Right cardiac atrium (tissue), 5 donors: Measurements from ENCODE around the gene RNASE8. TPM values are rescaled to one million over a fixed set of nuclear protein-coding genes. Genes with fewer than 3 reads are reported as not detected.

ENCODE experiments used
- ATAC-seq, 2 donors: fragments of 200-7000 bp; cut with Tn5 transposase; one replicate each; pipeline versions ENCODE4 v1.8.0 to v1.9.1; 2020; ENCODE audit warnings: moderate library complexity in 2 of 2, mild to moderate bottlenecking in 1 of 2
- DNase-seq, 3 donors: peaks; one replicate each; pipeline ENCODE4 v3.0.0-alpha.2; 2020
- H3K27ac ChIP-seq: one replicate; pipeline ENCODE4 v1.5.1; 2013; ENCODE audit warnings: mild to moderate bottlenecking, low read length, control low read depth, moderate library complexity
- H3K27me3 ChIP-seq: one replicate; pipeline ENCODE4 v1.6.1; 2013; ENCODE audit not compliant: control insufficient read depth, insufficient read depth
- H3K4me1 ChIP-seq: one replicate; pipeline ENCODE4 v1.6.1; 2013; ENCODE audit warnings: low read length; ENCODE audit not compliant: control insufficient read depth, insufficient read depth
- H3K4me3 ChIP-seq: one replicate; pipeline ENCODE4 v1.5.1; 2013; ENCODE audit warnings: low read length, control low read depth
- H3K9me3 ChIP-seq: one replicate; pipeline ENCODE4 v1.6.1; 2013; ENCODE audit warnings: low read length; ENCODE audit not compliant: control insufficient read depth
- WGBS: extraction: QIAGEN DNeasy Blood & Tissue Kit; methylation state at CpG from one replicate; pipeline ENCODE4 v1.1.7; 2013; 5-methylcytosine and 5-hydroxymethylcytosine counted together
- intact Hi-C, 4 donors: fragments of 100-400 bp; cut with DNase I; formaldehyde crosslinking; loops; one replicate each; pipeline versions ENCODE4 v1.11.0 to v1.14.0; 2022 to 2023
- polyA plus RNA-seq: library from polyadenylated mRNA; stranded (reverse); fragments of 200-250 nt; gene quantifications from one replicate; pipeline ENCODE4 v1.2.3, GENCODE V29; 2013
- total RNA-seq, 4 donors: library from RNA; stranded (reverse); fragmentation: NEBNext Ultra II Directional; extraction: Animal tissue kit (Norgen Biotek cat#: 25700); gene quantifications; one replicate each; pipeline ENCODE4 v1.2.1, GENCODE V29; 2021
- donor health status: healthy with polysubstance abuse.
- donor health status: DM: no; HTN: yes; CAD: no.
- donor health status: DM: no; HTN: no; CAD: no.
- donor health status: DM: no; HTN: yes; CAD: no; lungs with severe emphysema.
- donor health status: DM: yes; HTN: yes; CAD: no.

RNASE8 gene
- total and polyA plus RNA-seq, 5 donors, result not detected

DNA sequence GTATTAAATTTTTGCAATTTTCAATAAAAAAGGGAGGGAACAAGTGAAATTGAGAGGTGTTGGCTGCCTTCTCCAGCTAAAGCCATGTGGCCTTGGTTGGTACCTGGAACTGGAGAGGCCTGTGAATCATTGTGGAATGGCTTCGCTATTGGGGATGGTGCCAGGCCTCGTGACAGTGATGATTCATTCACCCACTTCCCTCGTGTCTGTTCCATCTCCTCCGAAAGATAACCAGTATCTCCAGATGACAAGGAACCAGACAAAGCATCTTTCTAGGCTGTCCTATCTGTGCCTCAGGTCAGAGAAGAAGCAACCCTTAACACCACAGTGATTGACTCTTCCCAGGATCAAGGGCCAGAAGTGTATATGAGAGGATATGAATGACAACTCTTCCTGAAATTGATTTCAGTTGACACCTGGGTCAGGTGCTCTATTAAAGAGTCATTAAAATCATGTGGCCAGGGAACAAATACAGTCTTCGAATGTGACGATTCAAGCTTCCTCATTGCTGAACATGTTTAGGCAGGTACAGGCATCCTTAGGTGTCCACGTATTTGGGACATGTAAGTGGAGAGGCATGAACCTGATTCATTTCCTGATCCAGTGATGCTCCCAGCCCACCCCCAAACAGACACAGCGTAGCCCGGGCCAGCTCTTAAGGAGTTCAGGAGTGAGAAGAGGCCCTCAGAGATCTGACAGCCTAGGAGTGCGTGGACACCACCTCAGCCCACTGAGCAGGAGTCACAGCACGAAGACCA lies 15.8 kb upstream of the RNASE8 start, which contains the start of gene RNASE7:
TSS of gene RNASE7 (plus strand) at position 687 of the 758 bp plus-strand sequence. CDS start 631 bp downstream, outside the sequence.
- intact Hi-C loops, result loop anchor here in 3 of 4 donors (2.0 to 10.0 kb wide), 3 partner anchors 27 to 185 kb away; no protein-coding TSS in a partner anchor
- Histone ChIP-seq H3K9me3 (no peaks in the 10 kb centered on the region), H3K27ac (no peak within 1 kb of the TSS), H3K4me3 (no peak within 1 kb of the TSS), H3K4me1 (peaks cover 22% of the 10 kb centered on the region), H3K27me3 (no peaks in the 10 kb centered on the region)
- DNase-seq (no peak), ATAC-seq (no peak)
- 74% methylated on average over 11 of the region's 11 CpGs for WGBS

- H3K9me3 ChIP-seq, result no peaks in the 10 kb centered on the region
- DNase-seq (no peak), ATAC-seq (no peak)
- 51% methylated on average over 8 of the region's 8 CpGs for WGBS
- no peaks in the 10 kb centered on the region for H3K27me3 ChIP-seq
- intact Hi-C loops, result loop anchor here in 2 of 4 donors (5.0 to 10.0 kb wide), 2 partner anchors 68 to 186 kb away; no protein-coding TSS in a partner anchor
- no peak overlapping the region for H3K4me3 ChIP-seq
- H3K27ac ChIP-seq, result no peak overlapping the region
- H3K4me1 ChIP-seq, result peaks cover 24% of the 10 kb centered on the region
These were observed 14.7 kb upstream of the RNASE8 start for GRCh38 chr14:21042918-21043317.

- H3K27me3 ChIP-seq, result no peaks in the 10 kb centered on the region
- no peak overlapping the region for H3K4me3 ChIP-seq
- intact Hi-C loops, result loop anchor here in 2 of 4 donors (5.0 to 10.0 kb wide), 2 partner anchors 69 to 186 kb away; no protein-coding TSS in a partner anchor
- no peak overlapping the region for H3K27ac ChIP-seq
- H3K4me1 ChIP-seq, result peaks cover 23% of the 10 kb centered on the region
- no peak for DNase-seq
- ATAC-seq, result no peak
- 37% methylated on average over 2 of the region's 2 CpGs for WGBS
- no peaks in the 10 kb centered on the region for H3K9me3 ChIP-seq
These were observed 14.1 kb upstream of the RNASE8 start for GRCh38 chr14:21043387-21043973.

DNA sequence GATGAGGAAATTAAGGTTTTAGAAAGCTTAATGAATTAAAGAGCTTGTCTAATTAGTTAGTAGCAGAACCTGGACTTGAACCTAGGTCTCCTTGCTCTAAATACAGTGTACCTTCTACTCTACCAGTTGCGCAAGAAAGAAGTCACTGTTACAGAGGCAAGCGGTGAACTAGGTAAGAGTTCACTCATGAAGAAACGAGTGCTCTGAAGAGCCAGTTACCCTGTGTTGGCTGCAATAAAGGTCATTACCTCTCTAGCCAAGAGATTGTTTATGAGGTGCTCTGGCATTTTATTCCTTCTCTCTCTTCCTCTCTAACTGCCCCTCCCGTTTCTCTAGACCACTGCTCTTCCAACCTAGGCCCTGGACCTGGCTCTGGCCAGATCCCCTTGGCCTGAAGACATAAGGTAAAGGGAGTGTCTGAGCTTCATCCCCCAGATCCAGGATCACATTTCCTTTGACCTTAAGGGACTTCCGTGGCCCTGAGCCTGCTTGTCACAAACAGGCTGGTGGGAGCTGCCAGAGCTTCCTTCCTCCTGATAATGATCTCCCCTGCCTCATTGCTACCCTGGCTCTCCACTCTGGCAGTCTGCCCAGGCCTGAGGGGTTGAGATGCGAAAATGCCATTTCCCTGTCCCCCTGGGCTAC lies 13.5 kb upstream of the RNASE8 start:
- 45% methylated on average over 6 of the region's 6 CpGs for WGBS
- Histone ChIP-seq H3K9me3 (no peaks in the 10 kb centered on the region), H3K27ac (no peak overlapping the region), H3K27me3 (no peaks in the 10 kb centered on the region), H3K4me1 (peaks cover 21% of the 10 kb centered on the region), H3K4me3 (no peak overlapping the region)
- intact Hi-C loops, result loop anchor here in 2 of 4 donors (5.0 to 10.0 kb wide), 2 partner anchors 69 to 187 kb away; no protein-coding TSS in a partner anchor
- DNase-seq (peak in 2 of 3 donors; percentile 75 to 77), ATAC-seq (no peak)

DNA sequence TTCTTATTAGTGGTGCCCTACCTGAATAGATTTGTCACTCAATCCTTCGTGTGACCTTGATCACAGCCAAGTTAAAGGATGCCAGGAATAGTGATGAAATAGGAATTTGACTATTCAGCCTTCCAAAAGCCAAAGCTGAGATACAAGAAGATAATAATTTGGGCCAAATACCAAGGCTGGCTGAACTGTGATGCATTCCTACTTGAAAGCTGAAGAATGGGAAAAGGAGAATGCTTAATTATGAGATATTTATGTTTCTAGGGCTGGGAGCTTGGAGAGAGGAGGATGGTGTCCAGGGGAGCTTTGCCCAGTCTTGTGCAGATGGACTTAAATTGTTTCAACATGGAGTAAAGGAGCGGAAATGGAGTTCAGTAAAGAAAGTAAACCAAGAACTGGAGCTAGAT lies 10.2 kb upstream of the RNASE8 start:
- no peak for DNase-seq
- H3K9me3 ChIP-seq, result no peaks in the 10 kb centered on the region
- intact Hi-C loops, result loop anchor here in 1 of 4 donors (10.0 kb wide), 1 partner anchor 73 kb away; no protein-coding TSS in a partner anchor
- WGBS, result 62% methylated on average over 2 of the region's 2 CpGs
- H3K27me3 ChIP-seq, result no peaks in the 10 kb centered on the region
- H3K4me1 ChIP-seq, result peaks cover 16% of the 10 kb centered on the region
- H3K4me3 ChIP-seq, result no peak overlapping the region
- no peak for ATAC-seq
- H3K27ac ChIP-seq, result no peak overlapping the region

GRCh38 chr14:21048638-21049037 lies 9.0 kb upstream of the RNASE8 start:
- 43% methylated on average over 2 of the region's 2 CpGs for WGBS
- no peaks in the 10 kb centered on the region for H3K9me3 ChIP-seq
- intact Hi-C loops, result loop anchor here in 1 of 4 donors (10.0 kb wide), 1 partner anchor 74 kb away; no protein-coding TSS in a partner anchor
- ATAC-seq, result peak; percentile 18 to 41
- peaks cover 4% of the 10 kb centered on the region for H3K4me1 ChIP-seq
- no peak overlapping the region for H3K4me3 ChIP-seq
- no peaks in the 10 kb centered on the region for H3K27me3 ChIP-seq
- H3K27ac ChIP-seq, result no peak overlapping the region
- DNase-seq, result no peak

- H3K27ac ChIP-seq, result no peak overlapping the region
- no peak for DNase-seq
- H3K4me1 ChIP-seq, result peaks cover 4% of the 10 kb centered on the region
- no peak for ATAC-seq
- intact Hi-C loops, result loop anchor here in 1 of 4 donors (10.0 kb wide), 1 partner anchor 74 kb away; no protein-coding TSS in a partner anchor
- H3K27me3 ChIP-seq, result no peaks in the 10 kb centered on the region
- 80% methylated on average over 3 of the region's 3 CpGs for WGBS
- no peak overlapping the region for H3K4me3 ChIP-seq
- no peaks in the 10 kb centered on the region for H3K9me3 ChIP-seq
These were observed 8.3 kb upstream of the RNASE8 start for GRCh38 chr14:21049271-21049673.

GRCh38 chr14:21050597-21050996 lies 7.0 kb upstream of the RNASE8 start:
- no peak overlapping the region for H3K27ac ChIP-seq
- no peak for DNase-seq
- WGBS, result 78% methylated on average over 3 of the region's 3 CpGs

DNA sequence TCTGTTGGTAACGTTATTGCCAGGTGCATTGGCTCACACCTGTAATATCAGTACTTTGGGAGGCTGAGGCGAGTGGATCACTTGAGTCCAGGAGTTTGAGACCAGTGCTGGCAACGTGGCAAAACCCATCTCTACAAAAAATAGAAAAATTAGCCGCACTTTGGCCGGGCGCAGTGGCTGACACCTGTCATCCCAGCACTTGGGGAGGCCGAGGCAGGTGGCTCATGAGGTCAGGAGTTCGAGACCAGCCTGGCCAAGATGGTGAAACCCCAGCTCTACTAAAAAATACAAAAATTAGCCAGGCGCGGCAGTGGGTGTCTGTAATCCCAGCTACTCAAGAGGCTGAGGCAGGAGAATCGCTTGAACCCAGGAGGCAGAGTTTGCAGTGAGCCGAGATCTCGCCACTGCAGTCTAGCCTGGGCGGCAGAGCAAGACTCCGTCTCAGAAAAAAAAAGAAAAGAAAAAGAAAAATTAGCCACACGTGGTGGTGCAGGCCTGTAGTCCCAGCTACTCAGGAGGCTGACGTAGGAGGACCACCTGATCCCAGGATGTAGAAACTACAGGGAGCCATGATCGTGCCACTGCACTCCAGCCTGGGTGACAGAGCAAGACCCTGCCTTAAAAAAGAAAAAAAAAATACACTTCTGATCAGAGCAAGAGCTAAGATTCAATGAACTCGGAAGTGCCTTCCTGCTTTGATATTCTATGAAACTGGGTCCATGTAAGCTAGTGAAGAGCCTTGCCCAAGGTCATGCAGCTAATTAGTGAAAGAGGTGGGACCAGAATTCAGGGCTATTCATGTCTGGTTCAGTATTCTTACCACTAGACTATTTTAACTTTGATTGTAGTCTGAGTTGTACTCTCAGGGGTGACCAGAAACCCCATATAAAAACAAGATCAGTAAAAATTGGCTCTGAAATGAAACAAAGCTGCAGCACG lies 4.2 kb upstream of the RNASE8 start:
- DNase-seq, result no peak
- Histone ChIP-seq H3K4me1 (no peaks in the 10 kb centered on the region), H3K9me3 (no peaks in the 10 kb centered on the region), H3K4me3 (no peak overlapping the region), H3K27me3 (no peaks in the 10 kb centered on the region), H3K27ac (no peak overlapping the region)
- 90% methylated on average over 20 of the region's 20 CpGs for WGBS
- ATAC-seq, result no peak
- intact Hi-C loops, result no loop called here

More at GRCh38 chr14:21050597-21050996, 7.0 kb upstream of the RNASE8 start:
- Histone ChIP-seq H3K4me1 (peaks cover 4% of the 10 kb centered on the region), H3K27me3 (no peaks in the 10 kb centered on the region), H3K9me3 (no peaks in the 10 kb centered on the region), H3K4me3 (no peak overlapping the region)
- no peak for ATAC-seq
- intact Hi-C loops, result no loop called here

DNA sequence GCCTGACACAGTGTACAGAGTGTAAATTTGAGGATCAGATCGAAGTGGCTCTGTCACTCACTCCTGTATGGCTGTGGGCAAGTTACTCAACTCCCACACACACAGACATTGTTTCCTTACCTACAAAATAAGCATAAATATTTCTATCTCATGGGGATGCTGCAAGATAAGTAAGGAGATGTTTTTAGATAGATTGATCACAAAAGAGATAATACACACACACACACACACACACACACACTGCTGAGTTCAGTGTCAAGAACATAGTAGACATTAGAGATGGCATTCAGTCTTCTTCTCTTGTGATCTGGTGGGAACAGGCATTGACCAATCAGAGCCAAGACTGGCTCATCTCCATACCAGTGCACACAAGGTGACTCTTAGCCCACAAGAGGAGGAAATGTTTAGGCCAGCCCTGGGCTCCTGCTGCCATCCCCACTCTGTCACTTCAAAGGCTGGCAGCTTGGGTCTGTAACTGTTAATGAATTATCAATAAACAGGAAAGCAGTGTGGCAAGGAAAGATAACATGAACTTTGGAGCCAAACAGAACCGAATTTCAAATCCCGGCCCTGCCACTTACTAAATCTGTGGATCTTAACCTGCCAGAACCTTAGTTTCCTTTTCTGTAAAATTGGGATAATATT lies 3.4 kb upstream of the RNASE8 start:
- DNase-seq, result no peak
- Histone ChIP-seq H3K27me3 (no peaks in the 10 kb centered on the region), H3K9me3 (no peaks in the 10 kb centered on the region), H3K27ac (no peak overlapping the region), H3K4me3 (no peak overlapping the region), H3K4me1 (no peaks in the 10 kb centered on the region)
- 67% methylated on average over 3 of the region's 3 CpGs for WGBS
- no peak for ATAC-seq
- intact Hi-C loops, result no loop called here
